GM21447 (cell line): ENCODE measurements around the gene SYCE3.
"Not testable (repeated sequence)": the region's sequence is repeated elsewhere in the genome, so short reads cannot be mapped to it uniquely, and the experiment has no call there.

Source experiments
- ATAC-seq: cut with Tn5 transposase; IDR thresholded peaks from one replicate; pipeline ENCODE4 v1.9.1; 2021; ENCODE audit not compliant: unreplicated experiment

SYCE3 gene

GRCh38 chr22:50562523-50563412 lies at the start of gene SYCE3:
SYCE3 (minus strand) TSS chr22:50562919; CDS start chr22:50556405, 6,514 bp downstream.
- ATAC-seq = peak; percentile 91

DNA sequence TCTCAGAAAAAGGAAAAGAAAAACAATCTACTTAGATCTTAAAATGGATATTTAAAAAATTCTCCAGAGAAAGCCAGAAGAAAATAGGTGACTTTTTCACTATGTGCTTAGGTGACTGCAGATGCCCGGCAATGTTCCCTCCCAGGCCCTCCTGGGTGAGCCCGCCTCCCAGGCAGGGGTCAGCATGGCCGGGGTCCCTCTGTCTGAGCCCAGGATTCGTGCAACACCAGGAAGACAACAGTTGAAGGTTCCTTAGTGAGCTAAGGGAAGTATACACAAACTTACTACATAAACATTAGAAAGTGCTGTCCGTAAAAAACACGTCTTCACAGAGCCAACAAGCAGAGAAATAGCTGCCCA lies 49.4 kb upstream of the SYCE3 start:
- ATAC-seq = no peak

- no peak for ATAC-seq
Observed at GRCh38 chr22:50611341-50612060, 48.8 kb upstream of the SYCE3 start.

DNA sequence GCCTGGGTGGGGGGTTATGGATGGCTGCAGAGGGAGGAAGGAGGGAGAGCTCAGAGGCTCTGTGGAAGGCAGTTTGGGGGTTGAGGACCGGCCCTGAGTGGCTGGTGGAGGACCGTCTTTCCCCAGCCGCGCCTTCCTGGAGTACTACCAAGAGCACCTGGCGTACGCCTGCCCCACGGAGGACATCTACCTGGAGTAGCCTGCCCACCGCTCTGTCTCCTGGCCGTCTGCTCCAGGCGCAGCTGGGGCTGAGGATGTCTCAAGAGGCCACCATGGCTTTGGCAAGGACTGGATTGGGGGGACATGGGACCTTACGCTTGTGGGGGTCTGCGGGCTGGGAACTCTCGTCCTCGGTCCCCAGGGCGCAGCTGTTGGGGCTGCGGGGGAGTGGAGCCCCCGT lies 47.9 kb upstream of the SYCE3 start:
- ATAC-seq = no peak

- ATAC-seq = no peak
Observed at GRCh38 chr22:50610041-50610451, 47.3 kb upstream of the SYCE3 start.

DNA sequence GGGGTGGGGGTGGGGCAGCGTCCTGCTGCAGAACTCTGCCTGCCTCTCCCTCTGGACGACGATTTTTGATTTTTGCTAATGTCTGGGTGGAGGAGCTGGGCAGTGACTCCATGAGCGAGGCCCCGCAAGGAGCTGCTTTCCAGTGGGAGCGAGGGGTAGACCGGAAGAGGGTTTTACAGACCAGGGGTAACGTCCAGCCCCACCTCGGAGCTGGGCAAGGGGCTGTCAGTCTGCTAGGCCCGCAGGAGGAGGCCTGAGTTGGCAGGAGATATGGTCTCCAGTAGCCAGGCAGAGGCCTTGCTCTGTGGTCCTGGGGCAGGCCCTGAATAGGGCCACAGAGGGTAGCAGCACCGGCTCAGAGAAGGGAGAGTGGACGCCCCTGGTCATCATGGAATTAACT lies 46.9 kb upstream of the SYCE3 start:
- ATAC-seq = no peak

DNA sequence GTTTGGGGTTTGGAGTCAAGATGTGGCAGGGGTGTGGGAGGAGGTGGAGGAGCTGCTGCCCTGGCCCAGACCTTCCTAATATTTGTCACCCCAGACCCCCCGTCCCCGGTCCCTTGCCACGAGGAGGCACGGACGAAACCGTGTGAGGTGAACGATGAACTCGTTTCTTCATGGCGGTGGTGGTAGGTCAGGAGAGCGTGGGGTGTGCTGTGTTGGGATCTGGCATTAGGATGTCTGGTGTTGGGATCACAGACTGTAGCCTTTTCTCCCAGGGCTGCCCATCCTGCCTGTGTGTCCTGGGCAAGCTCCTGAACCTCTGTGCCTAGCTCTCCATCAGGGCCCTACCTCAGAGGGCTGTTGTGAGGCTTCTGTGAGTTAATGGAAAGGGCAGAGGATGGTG lies 46.3 kb upstream of the SYCE3 start:
- no peak for ATAC-seq

GRCh38 chr22:50608058-50608840 lies 45.5 kb upstream of the SYCE3 start:
- not testable (repeated sequence) for ATAC-seq

DNA sequence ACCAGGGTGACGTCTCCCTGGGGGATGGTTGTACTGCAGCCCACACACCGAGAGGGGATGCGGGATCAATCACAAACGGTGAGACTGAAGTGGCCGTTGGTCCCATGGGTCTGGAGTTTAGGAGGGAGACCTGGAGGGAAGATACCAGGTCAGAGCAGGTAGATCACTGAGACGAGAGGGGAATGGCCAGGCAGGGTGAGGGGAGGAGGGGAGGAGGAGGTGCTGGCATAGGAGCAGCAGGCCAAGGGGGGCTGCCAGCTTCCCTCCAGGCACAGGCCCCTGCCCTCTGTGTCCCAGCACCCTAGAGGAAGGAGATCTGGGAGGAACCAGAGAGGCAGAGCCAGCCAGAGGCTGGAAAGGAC lies 44.9 kb upstream of the SYCE3 start:
- no peak for ATAC-seq

DNA sequence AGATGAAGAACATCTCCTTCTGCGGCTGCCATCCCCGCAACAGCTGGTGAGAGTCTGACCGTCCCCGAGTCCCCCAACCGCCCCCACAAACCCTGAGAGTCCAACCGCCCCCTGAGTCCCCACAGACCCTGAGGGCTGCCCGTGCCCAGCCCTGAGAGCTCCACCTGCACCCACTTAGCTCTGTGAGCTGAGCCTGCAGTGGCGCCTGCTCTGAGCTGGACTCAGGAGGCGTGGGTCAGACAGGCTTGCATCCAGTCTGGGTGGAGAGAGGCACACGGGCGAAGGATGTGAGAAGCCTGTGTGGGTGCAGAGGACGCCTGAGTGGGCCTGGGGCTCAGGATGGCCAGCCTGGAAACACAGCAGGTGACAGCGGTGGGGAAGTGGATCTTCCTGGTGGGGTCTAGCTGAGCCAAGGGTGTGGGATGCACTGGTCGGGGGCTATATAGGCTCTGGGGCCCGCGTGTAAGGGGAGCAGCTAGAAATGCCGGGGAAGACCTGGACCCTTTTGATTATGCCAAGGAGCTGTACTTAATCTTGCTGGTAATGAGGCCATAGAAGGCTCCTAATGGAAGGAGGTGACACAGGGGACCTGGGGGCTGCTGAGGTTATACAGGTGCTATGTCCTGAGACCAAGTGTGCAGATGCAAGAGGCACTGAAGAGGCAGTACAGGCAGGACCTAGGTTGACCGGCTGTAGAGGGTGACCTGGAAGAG lies 44.4 kb upstream of the SYCE3 start:
- ATAC-seq = no peak

GRCh38 chr22:50606165-50606945 lies 43.6 kb upstream of the SYCE3 start:
- ATAC-seq = no peak

DNA sequence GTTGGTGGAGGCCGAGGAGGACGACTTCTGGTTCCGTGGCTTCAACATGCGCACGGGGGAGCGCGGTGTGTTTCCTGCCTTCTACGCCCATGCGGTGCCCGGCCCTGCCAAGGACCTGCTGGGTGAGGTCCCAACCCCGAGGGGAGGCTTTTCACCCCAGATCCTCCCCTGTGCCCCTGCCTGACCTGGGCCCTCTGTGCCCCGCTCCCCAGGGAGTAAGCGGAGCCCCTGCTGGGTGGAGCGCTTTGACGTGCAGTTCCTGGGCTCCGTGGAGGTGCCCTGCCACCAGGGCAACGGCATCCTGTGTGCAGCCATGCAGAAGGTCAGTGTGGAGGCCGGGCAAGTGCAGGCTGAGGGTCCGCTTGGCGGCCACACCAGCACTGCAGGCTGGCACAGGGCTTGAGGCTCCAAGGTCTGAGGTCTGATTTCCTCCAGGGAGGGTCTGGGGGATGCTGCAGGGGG lies 42.9 kb upstream of the SYCE3 start:
- no peak for ATAC-seq

DNA sequence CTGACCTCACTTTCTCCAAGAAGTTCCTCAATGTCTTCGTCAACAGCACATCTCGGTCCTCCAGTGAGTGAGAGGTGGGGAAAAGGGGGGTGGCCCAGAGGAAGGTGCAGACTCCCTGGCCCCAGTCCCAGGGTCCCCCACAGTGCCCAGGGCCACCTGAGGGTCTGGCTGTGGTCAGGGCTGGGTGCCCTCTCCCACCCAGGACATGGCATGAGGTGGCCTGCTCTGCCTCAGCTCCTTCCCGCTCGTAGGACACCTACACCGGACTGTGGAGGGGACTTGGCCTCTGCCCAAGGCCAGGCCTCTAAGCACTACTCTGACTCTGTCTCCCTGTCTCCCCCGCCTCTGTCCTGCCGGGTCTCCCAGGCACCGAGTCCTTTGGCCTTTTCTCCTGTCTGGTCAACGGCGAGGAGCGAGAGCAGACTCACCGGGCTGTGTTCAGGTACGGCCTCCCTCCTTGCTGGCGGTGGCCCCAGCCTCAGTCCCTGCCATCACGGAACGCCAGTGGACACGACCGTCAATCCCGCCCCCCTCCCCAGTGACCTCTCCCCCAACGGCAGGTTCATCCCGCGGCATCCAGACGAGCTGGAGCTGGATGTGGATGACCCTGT lies 42.4 kb upstream of the SYCE3 start:
- ATAC-seq = no peak

GRCh38 chr22:50604256-50605001 lies 41.7 kb upstream of the SYCE3 start:
- no peak for ATAC-seq

GRCh38 chr22:50603511-50604255 lies 41.0 kb upstream of the SYCE3 start:
- ATAC-seq = no peak

GRCh38 chr22:50602338-50602700 lies 39.6 kb upstream of the SYCE3 start:
- ATAC-seq = no peak

DNA sequence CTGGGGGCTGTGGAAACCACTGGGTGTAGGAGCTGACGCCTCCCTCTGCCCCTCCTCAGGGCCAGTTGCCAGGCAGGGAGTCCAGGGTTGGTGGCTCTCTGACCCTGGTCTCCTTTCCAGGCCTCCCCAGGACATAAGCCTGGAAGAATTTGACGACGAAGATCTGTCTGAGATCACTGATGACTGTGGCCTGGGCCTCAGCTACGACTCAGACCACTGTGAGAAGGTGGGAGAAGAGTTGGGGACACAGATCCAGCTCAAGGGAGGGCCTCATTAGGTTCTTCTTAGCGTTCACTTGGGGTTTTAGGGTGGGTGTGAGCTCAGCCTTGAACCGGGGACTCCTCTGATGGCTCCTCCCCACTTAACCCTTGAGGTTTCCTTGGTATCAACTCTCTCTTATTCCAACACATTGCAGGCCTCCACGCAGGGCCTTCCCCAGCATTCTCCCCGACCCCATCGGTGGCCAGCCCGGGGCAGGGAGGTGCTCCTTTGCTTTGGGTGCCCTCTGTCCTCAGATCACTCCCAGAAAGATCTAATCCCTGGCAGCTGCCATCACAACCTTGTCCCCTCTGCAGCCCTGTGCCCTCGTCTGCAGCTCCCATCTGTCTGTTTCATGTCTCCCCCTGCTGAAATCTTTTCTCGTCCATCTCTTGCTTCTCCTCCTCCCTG lies 39.1 kb upstream of the SYCE3 start:
- no peak for ATAC-seq
